ENCODE measurements around the gene AXIN2.

Gene AXIN2

GRCh38 chr17:65561452-65562205 is at the start of gene AXIN2:
Gene AXIN2 (minus strand): TSS chr17:65561648. CDS start chr17:65558620, 3,028 bp downstream.
- DNase-seq = peak; percentile 89

- DNase-seq = no peak
Measured at GRCh38 chr17:65609749-65610148, 48.3 kb upstream of the AXIN2 start.

- DNase-seq = no peak
Measured at GRCh38 chr17:65609286-65609685, 47.8 kb upstream of the AXIN2 start.

- DNase-seq = no peak
Measured at GRCh38 chr17:65604070-65604469, 42.6 kb upstream of the AXIN2 start.

GRCh38 chr17:65601881-65602280 is 40.4 kb upstream of the AXIN2 start:
- no peak for DNase-seq

- no peak for DNase-seq
Measured at GRCh38 chr17:65601145-65601544, 39.7 kb upstream of the AXIN2 start.

- no peak for DNase-seq
Measured at GRCh38 chr17:65600518-65600917, 39.1 kb upstream of the AXIN2 start.

- no peak for DNase-seq
Measured at GRCh38 chr17:65599650-65600049, 38.2 kb upstream of the AXIN2 start.

GRCh38 chr17:65598746-65599145 is 37.3 kb upstream of the AXIN2 start:
- DNase-seq = no peak

- DNase-seq = no peak
Measured at GRCh38 chr17:65595071-65595656, 33.7 kb upstream of the AXIN2 start.

GRCh38 chr17:65593855-65594845 is 32.7 kb upstream of the AXIN2 start:
- no peak for DNase-seq

- DNase-seq = no peak
Measured at GRCh38 chr17:65593092-65593854, 31.8 kb upstream of the AXIN2 start.

GRCh38 chr17:65592125-65592965 is 30.9 kb upstream of the AXIN2 start:
- no peak for DNase-seq

- no peak for DNase-seq
Measured at GRCh38 chr17:65589321-65589720, 27.9 kb upstream of the AXIN2 start.

GRCh38 chr17:65588181-65588808 is 26.8 kb upstream of the AXIN2 start:
- no peak for DNase-seq

GRCh38 chr17:65587534-65588180 is 26.2 kb upstream of the AXIN2 start:
- no peak for DNase-seq

- no peak for DNase-seq
Measured at GRCh38 chr17:65586899-65587298, 25.5 kb upstream of the AXIN2 start.

- DNase-seq = no peak
Measured at GRCh38 chr17:65584604-65585521, 23.4 kb upstream of the AXIN2 start.

- no peak for DNase-seq
Measured at GRCh38 chr17:65583921-65584603, 22.6 kb upstream of the AXIN2 start.
